GM18508 (cell line): ENCODE measurements around the gene PKIG.

Experiments
- ATAC-seq: cut with Tn5 transposase; IDR thresholded peaks from one replicate; pipeline ENCODE4 v1.9.1; 2021; ENCODE audit warnings: moderate number of reproducible peaks; ENCODE audit not compliant: insufficient read depth, unreplicated experiment

The PKIG gene

DNA sequence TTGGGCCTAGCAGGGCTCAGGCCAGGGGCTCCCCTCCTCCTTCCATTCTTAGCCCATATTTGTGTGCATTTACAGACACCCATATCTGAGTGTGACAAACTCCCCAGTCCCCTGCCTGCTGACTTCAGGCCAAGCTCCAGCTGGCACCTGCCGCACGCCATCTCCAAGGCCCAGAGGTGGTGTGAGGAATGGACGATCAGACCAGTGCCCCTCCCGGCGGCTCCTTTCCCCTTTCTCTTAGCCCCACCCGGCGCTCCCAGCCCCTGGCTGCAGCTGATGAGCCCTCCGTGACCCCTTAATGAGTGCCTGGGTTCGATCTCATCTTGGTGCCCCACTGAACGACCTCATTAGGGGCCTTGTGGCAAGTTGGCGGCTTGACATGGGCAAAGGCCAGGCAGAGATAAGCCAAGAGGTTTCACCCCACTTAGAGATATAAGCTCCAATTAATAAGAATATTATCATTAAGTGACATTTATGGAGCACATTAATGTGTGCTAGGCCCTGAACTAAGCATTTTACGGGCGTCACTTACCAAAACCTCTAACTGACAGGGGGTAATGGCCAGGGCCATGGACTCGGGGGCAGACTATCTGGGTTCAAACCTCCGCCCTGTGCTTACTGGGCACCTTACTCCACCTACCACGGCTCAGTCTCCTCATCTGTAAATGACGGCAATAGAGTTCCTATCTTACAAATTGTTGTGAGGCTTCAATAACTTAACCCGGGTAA lies 51.7 kb downstream of the PKIG start:
- no peak for ATAC-seq

DNA sequence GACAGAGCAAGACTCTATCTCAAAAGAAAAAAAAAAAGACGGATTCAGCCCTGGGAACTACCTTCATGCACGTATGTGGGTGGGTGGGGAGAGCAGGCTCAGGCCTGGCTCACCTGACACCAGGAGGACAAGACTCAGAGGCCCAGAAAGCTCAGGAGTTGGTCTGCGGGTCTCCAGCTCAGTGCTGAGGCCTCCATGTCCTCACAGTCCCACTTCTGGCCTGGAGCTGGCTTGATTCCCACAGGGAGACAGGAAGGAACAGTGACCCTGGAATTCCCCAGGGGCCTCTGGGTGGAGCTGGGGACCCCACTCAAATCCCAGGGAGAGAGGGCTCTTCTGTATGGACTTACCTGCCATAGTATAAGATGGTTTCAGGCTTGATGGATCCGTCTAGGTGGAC lies 53.5 kb downstream of the PKIG start:
- ATAC-seq: no peak

DNA sequence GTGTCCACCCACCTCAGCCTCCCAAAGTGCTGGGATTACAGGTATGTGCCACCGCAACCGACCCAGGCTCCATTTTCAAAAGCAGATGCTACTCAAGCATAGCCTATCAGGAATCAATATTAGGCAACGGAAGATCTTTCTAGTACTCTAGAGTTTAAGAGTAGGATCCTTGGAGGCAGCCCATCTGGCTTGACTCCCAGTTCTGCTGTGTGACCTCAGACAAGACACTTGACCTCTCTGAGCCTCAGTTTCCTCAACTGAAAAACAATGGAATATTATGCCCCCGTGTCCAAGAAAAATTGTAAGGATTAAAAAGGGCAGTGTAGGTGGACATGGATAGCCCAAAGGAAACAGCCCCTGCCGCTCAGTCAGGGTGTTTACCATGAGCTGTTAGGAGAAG lies 54.7 kb downstream of the PKIG start:
- ATAC-seq: no peak

DNA sequence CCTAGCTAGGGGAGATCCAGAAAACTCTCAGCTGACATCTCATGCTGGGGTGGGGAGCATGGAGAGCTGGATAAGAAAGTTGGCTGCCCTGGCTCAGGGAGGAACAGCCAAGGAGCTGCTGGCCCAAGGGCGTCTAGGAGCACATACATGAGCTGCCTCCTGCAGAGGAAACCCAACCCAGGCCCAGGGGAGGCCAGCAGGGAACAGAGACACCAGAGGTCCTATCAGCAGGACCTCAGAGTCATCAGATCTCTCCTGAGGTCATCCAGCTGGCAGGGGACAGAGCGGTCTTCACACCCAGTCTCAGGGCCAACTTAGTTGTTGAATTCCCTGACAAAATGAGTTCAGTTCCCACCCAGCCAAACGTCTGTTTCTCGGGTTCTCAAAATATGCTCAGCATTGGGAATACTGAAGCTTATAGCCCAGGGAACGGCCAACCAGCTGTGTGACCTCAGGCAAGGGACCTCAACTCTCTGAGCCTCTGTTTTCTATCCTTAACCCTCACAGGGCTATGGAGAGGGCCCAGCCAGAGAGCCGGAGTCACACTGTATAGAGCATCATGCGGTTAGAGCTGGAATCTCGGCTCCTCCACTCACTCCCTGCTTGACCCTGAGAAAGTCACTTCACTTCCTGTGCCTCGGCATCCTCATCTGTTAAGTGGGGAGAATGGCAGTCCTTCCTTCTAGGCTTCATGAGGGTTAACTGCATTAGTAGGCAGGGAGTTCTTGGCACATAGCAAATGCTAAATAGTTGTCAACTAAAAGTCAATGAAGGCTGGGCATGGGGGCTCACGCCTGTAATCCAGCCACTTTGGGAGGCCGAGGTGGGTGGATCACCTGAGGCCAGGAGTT lies 55.4 kb downstream of the PKIG start:
- ATAC-seq: no peak

DNA sequence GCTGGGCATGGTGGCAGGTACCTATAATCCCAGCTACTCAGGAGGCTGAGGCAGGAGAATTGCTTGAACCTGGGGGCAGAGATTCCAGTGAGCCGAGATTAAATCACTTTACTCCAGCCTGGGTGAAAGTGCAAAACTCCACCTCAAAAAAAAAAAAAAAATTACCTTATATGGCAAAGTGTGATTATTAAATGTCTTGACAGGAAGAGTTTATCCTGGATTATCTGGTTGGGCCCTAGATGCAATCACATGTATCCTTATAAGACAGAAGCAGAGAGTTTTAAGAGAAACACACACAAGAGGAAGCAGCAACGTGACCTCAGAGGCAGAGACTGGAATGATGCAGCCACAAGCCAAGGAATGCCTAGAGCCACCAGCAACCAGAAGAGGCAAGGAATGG lies 58.1 kb downstream of the PKIG start:
- ATAC-seq: no peak

DNA sequence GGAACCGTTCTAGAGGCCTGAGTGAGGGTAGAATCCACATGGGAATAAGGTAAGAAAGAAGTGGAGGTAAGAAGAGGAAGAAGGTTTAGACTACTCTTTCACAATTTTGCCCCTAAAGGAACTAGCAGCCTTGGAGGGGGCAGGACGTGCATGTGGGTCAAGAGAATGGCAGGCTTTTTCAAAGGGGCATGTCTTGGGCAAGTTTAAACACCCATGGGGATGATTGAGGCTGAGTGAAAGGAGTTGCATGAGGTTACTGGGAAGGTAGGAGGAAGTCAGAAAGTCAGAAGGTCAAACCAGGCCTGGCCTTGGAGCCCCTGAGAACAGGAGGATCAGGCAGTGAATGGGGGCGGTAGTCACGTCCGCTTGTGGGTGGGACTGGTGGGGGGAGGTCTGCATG lies 58.9 kb downstream of the PKIG start:
- no peak for ATAC-seq

DNA sequence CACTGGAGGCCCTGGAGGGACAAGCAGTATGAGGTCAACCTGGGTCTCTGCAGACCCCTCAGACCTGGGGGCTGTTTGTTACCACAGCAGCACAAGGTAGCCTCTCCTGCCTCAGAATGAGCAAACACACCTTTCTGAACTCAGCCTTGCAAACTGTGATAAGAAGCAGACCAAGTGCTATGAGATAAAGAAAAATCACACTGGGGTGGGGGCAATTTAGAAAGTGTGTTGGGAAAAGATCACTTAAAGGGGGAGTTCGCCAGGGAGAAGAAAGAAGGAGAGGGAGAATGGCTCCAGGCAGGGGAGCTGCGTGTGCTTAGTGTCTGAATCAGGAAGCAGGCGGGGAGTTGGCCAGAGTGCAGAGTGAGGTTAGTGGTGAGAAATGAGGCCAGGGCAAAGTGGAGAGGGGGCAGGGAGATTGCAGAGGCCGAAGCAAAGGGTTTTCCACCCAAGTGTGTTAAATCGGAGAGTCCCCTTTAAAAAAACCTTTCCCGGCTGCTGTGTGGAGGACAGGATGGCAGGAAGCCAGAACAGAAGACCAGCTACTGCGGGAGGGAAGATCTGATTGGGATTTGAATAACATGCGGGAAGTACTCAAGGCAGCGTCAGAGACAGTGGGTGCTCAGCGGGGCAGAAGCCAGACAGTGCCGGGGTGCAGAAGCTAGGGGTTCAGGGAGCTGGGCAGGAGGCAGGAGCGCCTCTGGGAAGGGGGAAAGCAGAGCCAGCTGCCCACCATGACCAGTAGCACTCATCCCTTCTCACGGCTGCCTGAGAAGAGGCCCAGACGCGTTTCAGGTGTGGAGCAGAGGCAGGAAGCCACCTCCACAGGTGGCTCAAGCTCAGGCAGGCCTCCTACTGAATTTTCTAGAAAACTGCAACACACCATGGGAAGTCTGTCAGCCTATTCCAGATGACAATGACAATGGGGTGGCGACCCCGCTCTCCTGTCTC lies 60.1 kb downstream of the PKIG start:
- no peak for ATAC-seq

DNA sequence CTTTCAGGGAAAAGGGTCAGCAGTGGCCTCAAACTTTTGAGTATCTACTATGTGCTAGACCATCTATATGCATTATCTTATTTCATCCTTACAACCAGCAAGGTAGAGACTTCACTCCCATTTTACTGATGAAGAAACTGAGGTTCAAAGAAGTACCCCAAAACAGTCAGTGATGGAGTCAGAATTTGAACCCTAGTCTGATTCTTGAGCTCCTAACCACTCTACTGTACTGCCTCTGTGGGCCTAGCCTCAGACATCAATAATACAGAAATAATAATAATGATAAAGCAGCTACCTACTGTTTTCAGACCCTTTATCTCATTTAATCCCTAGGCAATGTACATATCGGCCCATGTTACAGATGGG lies 60.8 kb downstream of the PKIG start:
- ATAC-seq: no peak

DNA sequence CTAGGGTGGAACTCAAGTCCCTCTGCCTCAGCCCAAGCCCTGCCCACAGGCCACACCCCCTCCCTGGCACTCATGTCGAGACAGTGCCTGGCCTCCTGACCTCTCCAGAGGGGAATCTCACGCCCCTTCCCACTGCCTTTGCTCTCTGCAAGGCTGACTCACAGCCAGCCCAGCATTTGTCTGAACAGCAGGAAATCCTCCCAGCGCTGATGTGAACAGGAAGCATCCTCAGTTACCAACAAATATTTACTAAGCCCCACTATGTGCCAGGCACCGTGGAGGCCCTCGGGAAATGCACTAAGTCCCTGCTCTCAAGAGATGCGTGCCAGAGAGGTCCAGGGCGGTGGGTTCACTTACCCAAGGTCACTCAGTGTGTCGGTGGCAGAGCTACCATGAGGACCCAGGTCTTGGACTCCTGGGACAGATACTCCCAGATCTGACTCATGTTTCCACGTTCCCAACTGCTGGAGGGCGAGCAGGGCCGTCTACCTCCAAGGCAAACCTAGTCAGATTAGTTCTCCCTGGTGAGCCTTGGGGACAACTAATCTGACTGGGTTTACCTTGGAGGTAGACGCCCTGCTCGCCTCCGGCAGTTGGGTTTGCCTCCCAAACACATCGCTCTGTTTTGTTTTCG lies 61.3 kb downstream of the PKIG start:
- ATAC-seq: no peak

DNA sequence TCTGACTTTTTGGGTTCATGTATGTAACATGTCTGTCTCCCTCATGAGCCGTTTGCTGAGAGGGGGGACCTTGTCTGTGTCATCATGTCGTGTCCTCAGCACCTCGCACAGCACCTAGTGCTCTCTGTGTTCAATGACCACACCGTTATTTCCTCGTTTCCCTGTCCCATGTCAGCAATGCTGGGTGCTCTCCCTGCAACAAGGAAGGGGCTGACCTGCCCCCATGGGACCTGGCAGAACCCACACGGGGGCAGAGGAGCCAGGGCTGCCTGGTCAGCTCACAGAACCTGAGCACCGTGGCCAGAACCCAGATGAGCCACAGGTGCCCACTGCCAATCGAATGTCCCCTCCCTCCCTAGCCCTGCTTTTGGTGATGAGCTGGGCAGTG lies 61.8 kb downstream of the PKIG start:
- no peak for ATAC-seq

DNA sequence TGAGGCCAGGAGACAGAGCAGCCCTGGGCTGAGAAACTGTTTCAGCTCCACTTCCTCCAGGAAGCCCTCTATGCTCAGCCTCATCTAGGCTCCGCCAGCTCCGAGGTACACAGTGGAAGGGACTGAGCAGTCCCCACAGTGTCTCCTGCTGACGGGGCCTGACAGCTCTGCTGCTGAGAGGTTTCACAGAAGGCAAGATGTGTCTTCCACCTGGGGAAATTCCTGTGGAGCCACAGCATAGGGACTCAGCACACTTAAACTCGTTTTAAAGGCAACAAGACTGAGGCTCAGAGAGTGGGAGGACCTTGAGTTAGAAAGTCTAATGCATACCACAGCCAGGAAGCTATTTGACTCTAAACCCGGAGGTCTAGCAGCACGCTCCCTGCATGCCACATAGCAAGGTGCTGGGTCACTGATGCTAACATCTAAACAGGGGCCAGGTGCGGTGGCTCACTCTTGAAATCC lies 62.3 kb downstream of the PKIG start:
- ATAC-seq: no peak

DNA sequence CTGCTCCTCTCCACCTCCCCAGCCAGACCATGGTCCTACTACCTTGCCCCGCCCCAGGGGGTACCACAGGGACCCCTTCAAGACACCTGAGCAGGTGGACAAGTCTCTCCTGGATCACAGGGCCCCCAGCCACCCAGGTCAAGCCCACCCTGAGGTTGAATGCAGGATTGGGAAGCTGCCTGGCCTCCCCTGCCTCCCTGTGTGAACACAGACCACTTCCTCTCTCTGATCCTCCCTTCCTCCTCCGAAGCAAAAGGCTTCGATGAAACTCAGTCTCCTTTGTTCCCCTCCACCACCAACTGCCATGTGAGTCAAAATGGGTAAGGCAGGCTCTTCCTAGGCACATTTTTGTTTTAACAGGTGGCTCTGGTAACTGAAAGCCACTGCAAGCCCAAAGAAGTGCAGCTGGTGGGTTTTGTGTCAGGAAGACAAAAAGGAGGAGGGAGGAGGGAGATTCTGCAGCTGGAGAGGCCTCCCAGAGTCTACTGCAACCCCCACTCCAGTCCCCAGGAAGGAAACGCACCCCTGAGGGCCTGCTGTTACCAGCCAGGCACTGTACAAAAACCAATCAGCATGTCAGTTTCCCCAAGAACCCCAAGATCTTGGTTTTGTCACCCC lies 63.8 kb downstream of the PKIG start:
- ATAC-seq: no peak

DNA sequence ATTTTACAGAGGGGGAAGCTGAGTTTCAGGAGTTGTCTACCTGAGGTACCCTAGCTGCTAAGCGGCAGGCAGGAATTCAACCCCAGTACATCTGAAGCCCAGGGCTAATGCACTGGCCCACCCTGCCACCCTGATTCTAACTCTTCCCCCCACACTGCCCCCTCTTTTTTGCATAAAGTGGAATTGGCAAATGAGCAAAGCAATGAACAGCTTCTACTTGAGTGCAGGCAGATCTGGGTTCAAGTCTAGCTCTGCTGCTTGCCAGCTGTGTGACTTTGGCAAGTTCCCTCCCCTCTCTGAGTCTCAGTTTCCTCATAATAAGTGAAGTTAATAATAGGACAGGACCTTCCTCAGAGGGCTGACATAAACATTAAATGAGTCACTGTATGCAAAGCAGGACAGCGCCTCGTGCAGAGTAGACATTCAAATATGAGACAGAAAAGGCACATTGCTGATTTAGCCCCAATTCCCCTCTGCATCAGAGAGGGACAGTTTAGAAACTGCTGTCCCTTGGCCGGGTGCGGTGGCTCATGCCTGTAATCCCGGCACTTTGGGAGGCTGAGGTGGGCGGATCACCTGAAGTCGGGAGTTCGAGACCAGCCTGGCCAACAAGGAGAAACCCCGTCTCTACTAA lies 64.4 kb downstream of the PKIG start:
- no peak for ATAC-seq

DNA sequence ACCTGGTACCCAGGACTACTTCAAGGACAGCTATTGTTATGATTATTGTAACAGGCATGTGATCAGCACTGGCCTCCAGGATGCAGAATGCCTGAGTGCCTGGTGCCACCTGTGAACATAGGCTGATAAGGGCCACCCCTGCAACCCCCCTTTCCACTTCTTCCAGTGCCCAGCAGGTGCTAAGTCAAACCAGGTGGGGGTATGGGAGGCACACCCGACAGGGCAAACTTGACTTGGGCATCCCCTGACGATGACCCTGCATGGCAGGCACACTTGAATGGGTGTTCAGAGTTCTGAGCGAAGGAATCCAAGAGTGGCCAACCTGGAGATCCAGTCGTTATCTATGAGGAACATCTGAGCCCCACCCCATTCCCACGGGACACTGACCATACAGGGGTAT lies 65.7 kb downstream of the PKIG start:
- no peak for ATAC-seq

DNA sequence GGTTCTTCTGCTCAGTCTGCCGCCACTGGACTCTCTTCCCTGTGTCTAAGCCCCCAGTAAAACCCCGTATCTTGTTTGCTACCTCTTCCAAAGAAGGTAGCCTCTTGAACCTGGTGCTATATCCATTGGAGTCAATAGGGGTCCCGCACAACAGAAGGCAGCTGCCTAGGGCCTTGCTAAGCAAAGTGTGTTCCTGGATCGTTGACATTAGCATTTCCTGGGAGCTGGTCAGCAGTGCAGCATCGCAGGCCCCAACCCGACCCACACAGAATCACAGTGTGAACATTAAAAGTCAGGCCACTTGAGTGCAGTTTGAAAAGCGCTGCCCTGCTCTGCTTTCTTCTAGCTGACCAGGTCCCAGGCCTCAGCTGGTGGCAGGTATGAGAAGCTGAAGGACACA lies 66.2 kb downstream of the PKIG start:
- ATAC-seq: no peak

DNA sequence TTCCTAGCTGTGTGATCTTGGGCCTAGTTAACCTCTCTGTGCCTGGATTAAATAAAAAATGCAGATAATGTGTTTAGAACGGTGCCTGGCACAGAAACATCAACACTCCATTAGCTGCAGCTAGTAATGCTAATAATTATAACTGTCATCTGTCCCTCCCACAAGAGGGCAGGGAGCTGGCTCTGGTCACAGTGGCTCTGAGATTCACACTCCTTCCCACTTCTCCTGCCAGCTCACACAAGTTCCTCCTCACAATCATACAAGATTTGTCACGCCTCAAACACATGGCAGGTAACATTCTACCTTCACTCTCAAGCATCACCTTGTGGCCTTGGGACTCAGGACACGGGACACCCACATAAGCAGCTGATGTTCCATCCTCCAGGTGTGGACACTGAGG lies 66.7 kb downstream of the PKIG start:
- ATAC-seq: no peak

DNA sequence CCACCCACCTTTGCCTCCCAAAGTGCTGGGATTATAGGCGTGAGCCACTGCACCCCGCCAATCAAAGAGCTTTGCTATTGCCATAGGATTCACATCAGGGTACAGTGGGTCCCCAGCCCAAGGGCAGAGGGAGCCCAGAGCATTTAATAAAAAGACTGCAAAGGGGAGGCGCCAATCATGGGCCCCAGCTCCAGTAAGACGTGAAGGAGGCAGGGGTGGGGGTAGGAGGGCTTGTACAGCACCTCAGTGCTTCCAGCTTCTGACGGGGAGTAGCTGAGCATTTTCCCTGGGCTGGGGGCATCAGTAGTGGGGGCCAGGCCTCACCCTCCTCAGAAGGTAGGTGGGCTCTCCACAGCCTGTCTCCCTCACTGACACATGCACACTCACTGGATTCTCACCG lies 67.6 kb downstream of the PKIG start:
- ATAC-seq: no peak

DNA sequence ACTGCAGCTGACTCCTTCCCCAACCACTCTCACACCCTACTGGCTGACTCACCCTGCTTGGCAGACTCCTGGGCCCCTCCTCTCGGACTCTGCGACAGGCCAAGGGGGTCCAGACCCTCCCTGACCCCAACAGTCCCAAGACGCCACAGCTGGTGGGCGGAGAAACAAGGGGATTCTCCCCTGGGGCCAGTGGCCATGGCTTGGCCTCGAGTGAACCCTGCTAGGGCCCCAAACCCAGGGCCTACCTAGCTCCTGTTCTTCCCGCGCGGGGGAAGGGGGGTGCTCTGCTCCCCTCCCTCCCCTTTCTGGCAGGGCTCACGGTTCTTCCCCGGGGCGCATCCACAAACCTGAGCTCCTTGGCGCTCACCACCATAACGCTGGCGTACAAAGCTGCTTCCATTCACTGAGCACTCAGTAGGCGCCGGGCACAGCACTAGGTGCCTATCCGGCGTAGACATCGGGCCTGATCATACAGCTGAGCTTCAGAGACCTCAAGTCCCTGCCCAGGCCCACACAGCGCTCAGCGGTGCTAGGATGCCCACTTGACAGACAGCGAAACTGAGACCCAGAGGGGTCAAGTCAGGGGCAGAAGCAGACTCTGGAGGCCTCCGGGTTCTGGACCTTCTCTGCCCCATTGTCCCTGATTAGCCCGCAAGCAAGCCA lies 68.5 kb downstream of the PKIG start:
- ATAC-seq: no peak

DNA sequence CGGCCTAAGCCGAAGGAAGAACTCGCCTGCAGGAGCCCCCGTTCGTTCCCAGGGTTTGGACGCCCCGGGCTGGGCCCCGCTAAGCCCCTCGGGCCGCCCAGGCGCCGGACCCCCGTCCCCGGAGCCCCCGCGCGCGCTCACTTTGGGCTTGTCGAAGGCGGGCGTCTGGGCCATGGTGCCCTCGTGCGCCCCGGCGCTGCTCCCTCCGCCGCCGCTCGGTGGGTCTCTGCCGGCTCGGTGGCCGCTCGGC lies 69.0 kb downstream of the PKIG start:
- ATAC-seq: no peak
